PFSK-1 (cell line): Measurements from ENCODE around the gene MARCHF3.

ENCODE experiments used
- FOXP2 ChIP-seq: optimal IDR thresholded peaks from 2 replicates; pipeline ENCODE3; 2011; ENCODE audit warnings: borderline replicate concordance, control low read depth, inconsistent platforms; ENCODE audit not compliant: insufficient read depth; ENCODE audit errors: extremely low read length, extremely low read depth
- POLR2AphosphoS5 ChIP-seq: IDR thresholded peaks from 2 replicates; pipeline ENCODE4 v1.6.1; 2012; ENCODE audit warnings: low read depth, mild to moderate bottlenecking, control low read depth, low read length, moderate library complexity
- REST ChIP-seq, 2 experiments: IDR thresholded peaks; 2 replicates each; pipeline versions ENCODE4 v1.6.1 to v1.8.0; 2011 to 2012; ENCODE audit warnings: low read depth in 2 of 2, low read length in 2 of 2, control low read depth in 1 of 2, inconsistent platforms in 1 of 2, mild to moderate bottlenecking in 1 of 2, moderate library complexity in 1 of 2; ENCODE audit not compliant: insufficient read depth in 1 of 2
- SIN3A ChIP-seq: IDR thresholded peaks from 2 replicates; pipeline ENCODE4 v1.6.1; 2012; ENCODE audit warnings: mild to moderate bottlenecking, low read length, moderate library complexity, borderline replicate concordance; ENCODE audit not compliant: insufficient read depth
- TAF1 ChIP-seq: IDR thresholded peaks from 2 replicates; pipeline ENCODE4 v1.6.1; 2012; ENCODE audit warnings: low read length, control low read depth, borderline replicate concordance; ENCODE audit not compliant: insufficient read depth

- no peak for TF ChIP-seq POLR2AphosphoS5
- no peak for TF ChIP-seq TAF1
- no peak for TF ChIP-seq REST (IDR thresholded peaks at IDR 0.05; ENCODE audit: insufficient read depth in 1 of 2, low read depth in 2 of 2, low read length in 2 of 2)
- no peak for TF ChIP-seq FOXP2
- no peak for TF ChIP-seq SIN3A
Measured at GRCh38 chr5:127002390-127002789, 28.0 kb downstream of the MARCHF3 start.
